HepG2 (cell line): ENCODE data around the gene CACNB4. TPM values are rescaled to one million over a fixed set of nuclear protein-coding genes. Genes with fewer than 3 reads are reported as not detected.

Experiments used
- GLI4 ChIP-seq: sonication (generic); formaldehyde crosslinking; IDR thresholded peaks from 2 replicates; pipeline ENCODE4 v1.5.1; 2020; ENCODE audit warnings: missing genetic modification reagents, mild to moderate bottlenecking, moderate library complexity, borderline replicate concordance
- JARID2 ChIP-seq: sonication (generic); formaldehyde crosslinking; IDR thresholded peaks from 2 replicates; pipeline ENCODE4 v1.8.1; 2023; ENCODE audit warnings: missing genetic modification reagents, inconsistent platforms; ENCODE audit not compliant: insufficient replicate concordance
- KDM5B ChIP-seq: sonication (generic); formaldehyde crosslinking; IDR thresholded peaks from 2 replicates; pipeline ENCODE4 v1.4.0; 2020; ENCODE audit warnings: missing genetic modification reagents, mild to moderate bottlenecking, borderline replicate concordance
- KMT2A ChIP-seq: sonication (generic); formaldehyde crosslinking; IDR thresholded peaks from 2 replicates; pipeline ENCODE4 v1.4.0; 2020; ENCODE audit warnings: missing genetic modification reagents
- MATR3 ChIP-seq: sonication (generic); formaldehyde crosslinking; IDR thresholded peaks from 2 replicates; pipeline ENCODE4 v1.4.0; 2020; ENCODE audit warnings: missing genetic modification reagents
- MIXL1 ChIP-seq: IDR thresholded peaks from 2 replicates; pipeline ENCODE4 v1.6.1; 2016
- MZF1 ChIP-seq: sonication (generic); formaldehyde crosslinking; IDR thresholded peaks from 2 replicates; pipeline ENCODE4 v1.8.1; 2023; ENCODE audit warnings: mild to moderate bottlenecking, missing genetic modification reagents, borderline replicate concordance
- RAD21 ChIP-seq: fragments of 450-650 bp; formaldehyde crosslinking; IDR thresholded peaks from 2 replicates; pipeline ENCODE4 v1.5.0; 2020; ENCODE audit warnings: mild to moderate bottlenecking
- RFXAP ChIP-seq: sonication (generic); formaldehyde crosslinking; IDR thresholded peaks from 2 replicates; pipeline ENCODE4 v1.4.0; 2020; ENCODE audit warnings: missing genetic modification reagents, borderline replicate concordance
- RXRA ChIP-seq: sonication (generic); formaldehyde crosslinking; IDR thresholded peaks from 2 replicates; pipeline ENCODE4 v1.5.1; 2020; ENCODE audit warnings: missing genetic modification reagents
- SIN3A ChIP-seq: IDR thresholded peaks from 2 replicates; pipeline ENCODE4 v1.6.1; 2011; ENCODE audit warnings: low read depth, mild to moderate bottlenecking, control low read depth, low read length, borderline replicate concordance
- TBP ChIP-seq: sonication (generic); formaldehyde crosslinking; IDR thresholded peaks from 2 replicates; pipeline ENCODE4 v1.5.0; 2020; ENCODE audit warnings: missing genetic modification reagents
- ZFP36 ChIP-seq: fragments of 150-350 bp; IDR thresholded peaks from 2 replicates; pipeline ENCODE4 v1.6.1; 2018; ENCODE audit warnings: borderline replicate concordance, low read length, low read depth; ENCODE audit not compliant: partially characterized antibody
- ZFP37 ChIP-seq: sonication (generic); formaldehyde crosslinking; IDR thresholded peaks from 2 replicates; pipeline ENCODE4 v1.4.0; 2020; ENCODE audit warnings: missing genetic modification reagents, borderline replicate concordance
- ZNF18 ChIP-seq: sonication (generic); formaldehyde crosslinking; IDR thresholded peaks from 2 replicates; pipeline ENCODE4 v1.8.0; 2022; ENCODE audit warnings: mild to moderate bottlenecking, missing genetic modification reagents; ENCODE audit not compliant: insufficient replicate concordance
- ZSCAN29 ChIP-seq: sonication (generic); formaldehyde crosslinking; conservative IDR thresholded peaks from 2 replicates; pipeline ENCODE4 v1.4.0; 2020; ENCODE audit warnings: mild to moderate bottlenecking, missing genetic modification reagents
- polyA plus RNA-seq, 8 experiments: library from polyadenylated mRNA; depleted of rRNA in 3 of 8; stranded (reverse) in 7 of 8; unstranded in 1 of 8; fragments of >200 nt; fragmentation: Illumina TruSeq in 4 of 8; extraction: Trizol in 4 of 8; gene quantifications; 2 replicates each; pipeline versions ENCODE4 v1.2.1 to v1.2.3, GENCODE V29; 2011 to 2016; ENCODE audit warnings: low read depth in 4 of 8, missing spikeins in 1 of 8, mixed read lengths in 1 of 8; ENCODE audit not compliant: insufficient read depth in 1 of 8
- total RNA-seq, 5 experiments: library from RNA; depleted of rRNA; stranded (reverse); fragments of >200 nt; fragmentation: Illumina TruSeq; extraction: Trizol; gene quantifications; 2 replicates each; pipeline ENCODE4 v1.2.3, GENCODE V29; 2016; ENCODE audit warnings: low read depth in 1 of 5
- TF ChIP-seq, protein P1 (sequence below), 2 experiments: IDR thresholded peaks; 2 replicates each; pipeline ENCODE4 v1.6.1; 2011 to 2012; ENCODE audit warnings: low read length in 2 of 2, borderline replicate concordance in 1 of 2, low read depth in 1 of 2, mild to moderate bottlenecking in 1 of 2, moderate library complexity in 1 of 2
- TF ChIP-seq, protein P2 (sequence below): IDR thresholded peaks from 2 replicates; pipeline ENCODE4 v1.6.1; 2016; ENCODE audit warnings: mild to moderate bottlenecking, missing biosample characterization, missing genetic modification reagents
- TF ChIP-seq, protein P3 (sequence below): sonication (generic); formaldehyde crosslinking; IDR thresholded peaks from 2 replicates; pipeline ENCODE4 v1.5.1; 2020; ENCODE audit warnings: mild to moderate bottlenecking, missing genetic modification reagents, borderline replicate concordance
- TF ChIP-seq, protein P4 (sequence below): sonication (generic); formaldehyde crosslinking; IDR thresholded peaks from 2 replicates; pipeline ENCODE4 v1.5.1; 2020; ENCODE audit warnings: mild to moderate bottlenecking, missing genetic modification reagents, moderate library complexity

The CACNB4 gene
- total and polyA plus RNA-seq, 2 of the 13 experiments (the other 11 are each of a cell fraction or from before 2014, with no cell fraction given): 5.1 to 14.3 TPM

DNA sequence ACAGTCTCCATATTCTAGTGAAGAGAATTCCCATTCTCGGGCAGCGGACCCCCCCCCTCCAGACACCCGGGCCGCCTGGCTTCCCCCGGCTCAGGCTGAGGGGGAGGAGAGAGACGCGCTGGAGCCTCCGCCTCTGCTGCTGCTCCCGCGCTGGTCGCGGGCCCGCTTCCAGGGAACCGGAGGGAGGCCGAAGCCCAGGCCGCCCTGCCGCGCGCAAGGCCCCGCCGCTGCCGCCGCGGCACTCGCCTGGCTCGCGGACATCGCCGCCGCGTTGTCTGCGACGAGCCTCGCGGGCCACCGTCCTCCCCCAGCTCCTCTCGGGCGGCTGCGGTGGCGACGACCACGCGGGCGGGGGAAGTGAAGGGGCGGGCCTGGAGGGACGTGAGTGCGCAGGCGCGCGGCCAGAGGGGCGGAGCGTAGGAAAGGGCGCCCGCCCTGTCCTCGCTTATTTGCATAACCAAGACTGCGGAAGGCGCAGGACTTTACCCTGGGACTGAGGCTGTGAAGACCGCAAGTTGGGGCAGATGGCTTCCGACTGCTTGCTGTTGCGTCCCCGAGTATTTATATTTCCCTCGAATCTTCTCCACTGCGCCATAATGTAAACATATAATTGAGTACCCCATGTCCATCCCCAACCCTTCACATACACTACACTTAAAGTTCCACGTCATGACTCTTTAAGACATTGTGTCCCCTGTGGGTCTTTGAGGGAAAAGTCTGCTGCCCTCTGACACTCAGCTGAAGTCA is 270.5 kb downstream of the CACNB4 start, which contains the start of gene ARL5A (continued):
- TF ChIP-seq KMT2A (CRISPR knock-in tag) (peak; percentile 87), RAD21 (peak; percentile 76), MIXL1 (CRISPR knock-in tag) (0 out of 2 replicates have a peak, but pooled peaks have one; percentile 15), RFXAP (peak; percentile 77; the same call in 1 of the 2 replicates), ZFP37 (CRISPR knock-in tag) (peak; percentile 74; the same call in 1 of the 2 replicates), MATR3 (CRISPR knock-in tag) (no peak), GLI4 (CRISPR knock-in tag) (peak; percentile 2; the same call in 1 of the 2 replicates), MZF1 (CRISPR knock-in tag) (no peak; the same call in 1 of the 2 replicates), ZNF18 (CRISPR knock-in tag) (no peak), ZFP36 (no peak), RXRA (CRISPR knock-in tag) (no peak), ZSCAN29 (CRISPR knock-in tag) (peak; percentile 45; the same call in 1 of the 2 replicates), SIN3A (peak; percentile 90; the same call in 1 of the 2 replicates), TBP (CRISPR knock-in tag) (no peak), KDM5B (peak; percentile 81), JARID2 (CRISPR knock-in tag) (no peak)
- TF ChIP-seq, protein P1, sequence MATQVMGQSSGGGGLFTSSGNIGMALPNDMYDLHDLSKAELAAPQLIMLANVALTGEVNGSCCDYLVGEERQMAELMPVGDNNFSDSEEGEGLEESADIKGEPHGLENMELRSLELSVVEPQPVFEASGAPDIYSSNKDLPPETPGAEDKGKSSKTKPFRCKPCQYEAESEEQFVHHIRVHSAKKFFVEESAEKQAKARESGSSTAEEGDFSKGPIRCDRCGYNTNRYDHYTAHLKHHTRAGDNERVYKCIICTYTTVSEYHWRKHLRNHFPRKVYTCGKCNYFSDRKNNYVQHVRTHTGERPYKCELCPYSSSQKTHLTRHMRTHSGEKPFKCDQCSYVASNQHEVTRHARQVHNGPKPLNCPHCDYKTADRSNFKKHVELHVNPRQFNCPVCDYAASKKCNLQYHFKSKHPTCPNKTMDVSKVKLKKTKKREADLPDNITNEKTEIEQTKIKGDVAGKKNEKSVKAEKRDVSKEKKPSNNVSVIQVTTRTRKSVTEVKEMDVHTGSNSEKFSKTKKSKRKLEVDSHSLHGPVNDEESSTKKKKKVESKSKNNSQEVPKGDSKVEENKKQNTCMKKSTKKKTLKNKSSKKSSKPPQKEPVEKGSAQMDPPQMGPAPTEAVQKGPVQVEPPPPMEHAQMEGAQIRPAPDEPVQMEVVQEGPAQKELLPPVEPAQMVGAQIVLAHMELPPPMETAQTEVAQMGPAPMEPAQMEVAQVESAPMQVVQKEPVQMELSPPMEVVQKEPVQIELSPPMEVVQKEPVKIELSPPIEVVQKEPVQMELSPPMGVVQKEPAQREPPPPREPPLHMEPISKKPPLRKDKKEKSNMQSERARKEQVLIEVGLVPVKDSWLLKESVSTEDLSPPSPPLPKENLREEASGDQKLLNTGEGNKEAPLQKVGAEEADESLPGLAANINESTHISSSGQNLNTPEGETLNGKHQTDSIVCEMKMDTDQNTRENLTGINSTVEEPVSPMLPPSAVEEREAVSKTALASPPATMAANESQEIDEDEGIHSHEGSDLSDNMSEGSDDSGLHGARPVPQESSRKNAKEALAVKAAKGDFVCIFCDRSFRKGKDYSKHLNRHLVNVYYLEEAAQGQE (IDR thresholded peaks at IDR 0.05; ENCODE audit: borderline replicate concordance in 1 of 2, low read depth in 1 of 2, low read length in 2 of 2): 0 out of 4 replicates have a peak, but pooled peaks of 1 of the 2 experiments have one; percentile 55
- TF ChIP-seq, protein P2, sequence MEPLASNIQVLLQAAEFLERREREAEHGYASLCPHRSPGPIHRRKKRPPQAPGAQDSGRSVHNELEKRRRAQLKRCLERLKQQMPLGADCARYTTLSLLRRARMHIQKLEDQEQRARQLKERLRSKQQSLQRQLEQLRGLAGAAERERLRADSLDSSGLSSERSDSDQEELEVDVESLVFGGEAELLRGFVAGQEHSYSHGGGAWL (CRISPR knock-in tag): peak; percentile 61; the same call in 1 of the 2 replicates
- TF ChIP-seq, protein P3, sequence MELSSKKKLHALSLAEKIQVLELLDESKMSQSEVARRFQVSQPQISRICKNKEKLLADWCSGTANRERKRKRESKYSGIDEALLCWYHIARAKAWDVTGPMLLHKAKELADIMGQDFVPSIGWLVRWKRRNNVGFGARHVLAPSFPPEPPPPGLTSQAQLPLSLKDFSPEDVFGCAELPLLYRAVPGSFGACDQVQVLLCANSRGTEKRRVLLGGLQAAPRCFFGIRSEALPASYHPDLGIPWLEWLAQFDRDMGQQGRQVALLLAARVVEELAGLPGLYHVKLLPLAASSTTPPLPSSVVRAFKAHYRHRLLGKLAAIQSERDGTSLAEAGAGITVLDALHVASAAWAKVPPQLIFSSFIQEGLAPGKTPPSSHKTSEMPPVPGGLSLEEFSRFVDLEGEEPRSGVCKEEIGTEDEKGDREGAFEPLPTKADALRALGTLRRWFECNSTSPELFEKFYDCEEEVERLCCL (CRISPR knock-in tag): no peak
- TF ChIP-seq, protein P4, sequence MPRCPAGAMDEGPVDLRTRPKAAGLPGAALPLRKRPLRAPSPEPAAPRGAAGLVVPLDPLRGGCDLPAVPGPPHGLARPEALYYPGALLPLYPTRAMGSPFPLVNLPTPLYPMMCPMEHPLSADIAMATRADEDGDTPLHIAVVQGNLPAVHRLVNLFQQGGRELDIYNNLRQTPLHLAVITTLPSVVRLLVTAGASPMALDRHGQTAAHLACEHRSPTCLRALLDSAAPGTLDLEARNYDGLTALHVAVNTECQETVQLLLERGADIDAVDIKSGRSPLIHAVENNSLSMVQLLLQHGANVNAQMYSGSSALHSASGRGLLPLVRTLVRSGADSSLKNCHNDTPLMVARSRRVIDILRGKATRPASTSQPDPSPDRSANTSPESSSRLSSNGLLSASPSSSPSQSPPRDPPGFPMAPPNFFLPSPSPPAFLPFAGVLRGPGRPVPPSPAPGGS (CRISPR knock-in tag): peak; percentile 94
